ENCODE data around the gene C11orf68.
A peak's percentile ranks its signal among the peaks of the same experiment; 100 is the strongest.

The C11orf68 gene

GRCh38 chr11:65944767-65945166 is 25.9 kb upstream of the C11orf68 start:
- DNase-seq, result no peak

DNA sequence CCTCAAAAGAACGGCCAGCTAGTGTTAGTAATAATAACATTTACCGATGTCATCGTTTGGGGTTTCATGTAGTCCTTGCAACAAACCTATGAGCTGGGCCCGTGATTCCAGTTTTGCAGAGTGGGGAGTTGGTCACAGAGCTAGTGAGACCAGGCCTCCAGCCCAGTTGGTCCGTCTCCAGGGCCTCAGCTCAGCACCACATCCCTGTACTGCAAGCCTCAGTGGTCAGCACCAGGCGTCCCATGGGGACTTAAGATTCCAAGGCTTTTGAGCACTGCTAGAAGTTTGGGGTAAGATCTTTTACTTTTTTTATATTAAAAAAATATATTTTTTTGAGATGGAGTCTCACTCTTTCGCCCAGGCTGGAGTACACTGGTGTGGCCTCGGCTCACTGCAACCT is 25.3 kb upstream of the C11orf68 start:
- no peak for DNase-seq

DNA sequence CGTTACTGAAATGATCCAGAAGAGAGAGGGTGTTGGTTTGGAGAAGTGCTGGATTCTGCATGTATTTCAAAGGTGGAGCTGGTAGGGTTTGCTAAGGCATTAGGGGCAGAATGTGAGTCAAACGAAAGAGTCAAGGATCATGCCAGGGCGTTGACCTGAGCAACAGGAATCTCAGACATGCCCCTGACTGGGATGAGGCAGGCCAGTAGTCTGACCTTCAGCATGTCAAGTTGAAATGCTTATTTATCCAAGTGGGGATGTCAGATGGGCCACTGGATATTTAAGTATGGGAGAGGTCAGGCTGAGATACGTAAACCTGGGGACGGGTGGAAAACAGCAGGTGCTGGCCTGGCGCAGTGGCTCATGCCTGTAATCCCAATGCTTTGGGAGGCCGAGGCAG is 23.7 kb upstream of the C11orf68 start:
- no peak for DNase-seq

DNA sequence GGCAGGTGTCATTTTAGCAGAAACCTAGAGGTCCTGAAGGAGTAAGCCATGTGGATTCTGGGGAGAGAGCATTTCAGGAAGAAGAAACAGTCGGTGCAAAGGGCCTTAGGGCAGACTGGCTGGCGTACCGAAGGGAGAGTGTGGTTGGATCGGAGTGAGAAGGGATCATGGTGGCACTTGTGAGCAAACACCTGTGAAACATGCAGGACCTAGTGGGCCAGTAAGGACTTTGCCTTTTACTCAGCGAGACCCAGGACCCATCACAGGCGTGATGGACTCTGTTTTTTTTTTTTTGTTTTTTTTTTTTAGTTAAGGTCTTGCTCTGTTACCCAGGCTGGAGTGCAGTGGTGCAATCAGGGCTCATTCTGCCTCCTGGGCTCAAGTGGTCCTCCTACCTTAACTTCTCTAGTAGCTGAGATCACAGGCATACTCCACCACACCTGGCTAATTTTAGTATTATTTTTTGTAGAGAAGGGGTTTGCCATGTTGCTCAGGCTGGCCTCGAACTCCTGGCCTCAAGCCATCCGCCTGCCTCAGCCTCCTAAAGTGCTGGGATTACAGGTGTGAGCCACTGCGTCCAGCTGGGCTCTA is 23.0 kb upstream of the C11orf68 start:
- no peak for DNase-seq

- no peak for DNase-seq
These were observed 18.9 kb upstream of the C11orf68 start for GRCh38 chr11:65937766-65938165.

DNA sequence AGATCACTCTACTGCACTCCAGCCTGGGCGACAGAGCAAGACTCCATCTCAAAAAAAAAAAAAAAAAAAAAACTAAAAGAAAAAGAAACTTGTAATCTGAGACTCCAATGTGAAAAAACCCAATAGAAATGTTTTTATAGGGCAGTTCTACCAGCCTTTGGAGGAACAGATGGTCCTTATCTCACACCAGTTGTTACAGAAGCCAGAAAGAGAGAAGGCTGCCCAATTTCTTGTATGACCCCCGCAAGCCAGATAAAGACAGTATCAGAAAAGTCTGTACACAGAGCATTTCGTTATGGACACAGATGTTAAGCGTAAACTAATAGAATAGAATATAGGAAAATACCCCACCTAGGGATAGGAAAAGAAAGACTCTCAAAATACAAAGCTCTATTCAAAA is 15.2 kb upstream of the C11orf68 start:
- no peak for DNase-seq

DNA sequence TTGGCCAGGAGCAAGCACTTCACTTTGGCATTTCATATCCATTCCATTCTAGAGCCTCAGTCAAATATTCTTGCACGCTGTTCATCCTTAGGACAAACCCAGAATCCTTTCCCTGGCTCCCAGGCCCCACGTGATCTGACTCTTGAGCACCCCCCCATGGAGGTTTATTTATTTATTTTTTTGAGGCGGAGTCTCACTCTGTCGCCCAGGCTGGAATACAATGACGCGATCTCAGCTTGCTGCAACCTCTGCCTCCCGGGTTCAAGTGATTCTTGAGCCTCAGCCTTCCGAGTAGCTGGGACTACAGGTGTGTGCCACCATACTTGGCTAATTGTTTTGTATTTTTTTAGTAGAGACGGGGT is 13.7 kb upstream of the C11orf68 start:
- DNase-seq, result no peak

GRCh38 chr11:65931773-65932557 is 13.1 kb upstream of the C11orf68 start:
- no peak for DNase-seq

DNA sequence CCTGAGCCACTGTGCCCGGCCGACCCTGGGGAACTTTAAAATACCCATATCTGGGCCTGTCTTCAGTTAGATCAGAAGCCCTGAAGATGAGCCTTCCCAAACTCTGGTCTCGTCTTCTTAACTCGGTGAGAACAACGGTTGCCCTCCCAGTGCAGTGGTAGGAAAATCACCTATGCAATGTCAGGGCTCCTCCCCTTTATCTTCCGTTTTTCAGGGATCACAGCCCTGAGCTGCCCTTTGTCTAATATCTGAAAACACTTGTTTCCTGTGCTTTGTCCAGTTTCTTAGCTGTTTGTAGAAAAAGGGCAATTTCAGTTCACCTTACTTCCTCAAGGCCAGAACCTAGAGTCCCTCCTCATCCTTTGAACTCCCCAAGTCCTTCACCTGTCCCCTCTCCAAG is 9.8 kb upstream of the C11orf68 start:
- DNase-seq, result no peak

- peak in 4 of 58 donors; percentile 11 to 25 (median 18) for DNase-seq
These were observed 9.1 kb upstream of the C11orf68 start for GRCh38 chr11:65927904-65928397.

DNA sequence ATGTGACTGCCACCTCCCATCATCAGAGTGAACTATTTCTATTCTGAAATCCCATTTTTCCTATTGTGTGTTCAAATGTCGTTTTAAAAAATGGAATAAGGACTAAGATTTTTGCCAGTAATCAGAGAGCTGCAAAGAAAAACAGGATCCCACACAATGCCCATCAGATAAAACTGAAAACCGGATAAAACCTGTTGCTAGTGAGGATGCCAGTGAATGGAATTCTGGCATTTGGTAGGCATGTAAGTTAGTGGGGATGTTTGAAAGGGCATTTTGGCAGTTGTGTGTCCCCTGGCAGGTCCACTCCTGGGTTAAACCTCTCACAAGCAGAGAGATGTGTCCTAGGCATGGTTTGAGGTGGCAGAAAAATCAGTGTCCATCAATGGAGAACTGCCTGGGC is 6.5 kb upstream of the C11orf68 start:
- no peak for DNase-seq

DNA sequence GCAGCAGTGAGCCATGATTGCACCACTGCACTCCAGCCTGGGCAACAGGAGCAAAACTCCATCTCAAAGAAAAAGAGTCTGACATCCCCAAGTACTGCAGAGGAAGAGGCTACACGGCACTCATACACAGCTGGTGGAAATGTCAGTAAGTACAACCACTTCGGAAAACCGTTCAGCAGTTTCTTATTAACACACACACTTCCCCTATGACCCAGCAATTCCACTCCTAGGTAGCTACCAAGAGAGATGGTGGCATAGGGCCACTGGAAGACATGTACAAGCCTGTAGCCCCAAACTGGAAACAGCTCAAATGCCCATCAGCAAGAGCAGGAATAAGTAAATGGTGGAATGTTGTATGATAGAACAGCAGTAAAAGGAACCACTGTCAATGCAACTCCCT is 3.7 kb upstream of the C11orf68 start:
- DNase-seq, result no peak

DNA sequence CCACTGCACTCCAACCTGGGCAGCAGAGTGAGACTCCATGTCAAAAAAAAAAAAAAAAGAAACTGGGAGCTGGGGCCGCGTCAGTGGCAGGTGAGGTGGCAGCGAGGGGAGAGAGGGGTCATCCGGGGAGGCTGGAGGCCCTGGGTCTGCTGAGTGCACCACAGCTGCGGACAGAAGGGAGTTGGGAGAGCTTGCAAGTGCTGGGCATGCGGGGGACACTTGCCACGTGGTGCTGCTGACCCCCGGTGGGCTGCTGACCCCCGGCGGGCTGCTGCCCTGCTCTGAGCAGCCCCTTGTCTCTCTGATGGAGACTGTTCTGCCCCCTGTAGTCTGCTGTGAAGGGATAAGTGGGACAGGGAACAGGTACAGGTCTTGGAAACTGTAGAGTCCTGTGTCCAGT is 3.0 kb upstream of the C11orf68 start:
- no peak for DNase-seq

DNA sequence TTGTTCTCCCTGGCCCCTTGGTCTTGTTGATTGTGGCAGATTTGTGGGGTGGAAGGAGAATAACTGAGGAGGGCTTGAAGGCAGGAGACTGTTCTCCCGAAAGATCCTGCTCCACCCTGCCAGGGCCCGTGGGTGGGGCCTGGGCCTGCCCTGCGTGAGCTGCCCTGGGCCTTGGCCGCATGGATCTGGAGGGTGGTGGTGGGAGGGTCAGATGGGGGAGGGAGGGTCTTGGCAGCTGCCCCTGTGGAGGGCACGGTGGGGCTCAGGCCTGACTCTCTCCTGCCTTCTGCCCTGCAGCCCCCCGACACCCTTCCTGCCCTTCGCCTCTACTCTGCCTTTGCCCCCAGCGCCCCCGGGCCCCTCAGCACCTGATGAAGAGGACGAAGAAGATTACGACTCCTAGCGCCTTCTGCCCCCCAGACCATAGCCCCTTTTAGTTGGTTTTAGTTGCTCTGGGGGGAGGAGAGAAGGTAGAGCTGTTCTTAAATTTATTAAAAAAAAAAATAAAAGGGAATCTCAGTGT is 2.2 kb upstream of the C11orf68 start:
- DNase-seq, result no peak

DNA sequence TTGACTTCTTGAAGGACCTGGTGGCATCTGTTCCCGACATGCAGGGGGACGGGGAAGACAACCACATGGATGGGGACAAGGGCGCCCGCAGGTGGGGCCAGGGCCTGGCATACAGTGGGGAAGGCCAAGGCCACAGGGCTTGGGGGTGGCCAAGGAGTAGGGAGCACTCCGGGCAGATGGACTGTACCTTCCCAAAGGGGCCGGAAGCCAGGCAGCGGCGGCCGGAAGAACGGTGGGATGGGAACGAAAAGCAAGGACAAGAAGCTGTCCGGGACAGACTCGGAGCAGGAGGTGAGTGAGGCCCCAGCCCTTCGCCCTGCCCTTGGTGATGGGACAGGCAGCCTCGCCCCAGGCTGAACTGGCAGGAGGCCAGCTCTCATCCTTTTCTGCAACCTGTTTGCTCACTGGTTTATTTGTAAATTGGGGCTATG is 1.5 kb upstream of the C11orf68 start:
- no peak for DNase-seq

- DNase-seq, result peak in 20 of 58 donors; percentile 18 to 71 (median 48)
These were observed 910 bp upstream of the C11orf68 start for GRCh38 chr11:65919573-65920371.

- DNase-seq, result peak; percentile 68 to 100 (median 99)
These were observed 295 bp upstream of the C11orf68 start, which contains the start of gene DRAP1 for GRCh38 chr11:65919141-65919572. Gene DRAP1, plus strand, starts transcription at chr11:65919426. Its CDS starts 76 bp downstream, at chr11:65919502.

- DNase-seq, result no peak
These were observed 1.2 kb downstream of the C11orf68 start for GRCh38 chr11:65917434-65918210.

DNA sequence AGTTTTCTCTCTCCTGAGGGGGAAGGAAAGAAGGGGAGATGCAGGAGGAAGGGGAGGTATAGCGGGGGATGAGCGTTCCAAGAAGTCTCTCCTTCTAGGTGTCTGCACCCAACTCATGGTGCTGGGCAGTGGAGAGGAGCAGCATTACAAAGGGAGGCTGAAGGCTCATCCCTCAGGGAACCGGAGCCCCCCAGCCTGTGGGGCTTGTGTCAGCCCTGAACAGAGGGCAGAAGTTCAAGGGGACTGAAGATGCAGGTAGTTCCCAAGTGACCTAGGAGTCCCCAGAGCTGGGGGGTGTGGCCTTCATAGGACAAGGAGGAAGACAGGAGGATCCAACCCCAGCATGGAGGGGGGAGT is 1.8 kb downstream of the C11orf68 start:
- DNase-seq, result no peak

- no peak for DNase-seq
These were observed 2.5 kb downstream of the C11orf68 start for GRCh38 chr11:65916391-65916790.

DNA sequence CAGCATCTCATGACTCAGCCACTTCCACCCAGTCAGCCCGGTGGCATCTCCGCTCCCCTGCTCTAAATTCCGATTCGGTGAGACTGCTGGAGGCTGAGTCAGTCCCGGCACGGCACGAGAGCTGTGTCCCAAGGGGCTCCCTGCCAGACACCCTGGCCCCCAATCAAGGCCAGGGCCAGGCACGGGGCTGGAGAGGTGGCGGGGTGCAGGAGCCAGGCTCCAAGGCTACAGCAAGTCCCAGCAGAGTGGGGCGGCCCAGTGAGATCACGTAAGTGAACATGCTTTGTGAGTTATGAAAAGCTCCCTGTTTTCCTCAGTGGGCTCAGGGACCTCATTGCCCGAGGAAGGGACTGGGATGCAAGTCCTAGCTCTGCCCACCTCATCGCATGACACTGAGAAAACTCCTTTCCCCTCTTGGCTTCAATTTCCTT is 3.0 kb downstream of the C11orf68 start:
- peak in 17 of 58 donors; percentile 8 to 76 (median 40) for DNase-seq

Measured in anterior cingulate cortex (tissue), 58 donors.